ENCODE measurements around the gene ADGRG2. TPM values are rescaled to one million over a fixed set of nuclear protein-coding genes. Genes with fewer than 3 reads are reported as not detected.
"Not testable (repeated sequence)": the region's sequence is repeated elsewhere in the genome, so short reads cannot be mapped to it uniquely, and the experiment has no call there.

Gene ADGRG2
- total RNA-seq, 3 donors from 2014 or later (not counting 1 experiment from before 2014, with no cell fraction given), result not detected

DNA sequence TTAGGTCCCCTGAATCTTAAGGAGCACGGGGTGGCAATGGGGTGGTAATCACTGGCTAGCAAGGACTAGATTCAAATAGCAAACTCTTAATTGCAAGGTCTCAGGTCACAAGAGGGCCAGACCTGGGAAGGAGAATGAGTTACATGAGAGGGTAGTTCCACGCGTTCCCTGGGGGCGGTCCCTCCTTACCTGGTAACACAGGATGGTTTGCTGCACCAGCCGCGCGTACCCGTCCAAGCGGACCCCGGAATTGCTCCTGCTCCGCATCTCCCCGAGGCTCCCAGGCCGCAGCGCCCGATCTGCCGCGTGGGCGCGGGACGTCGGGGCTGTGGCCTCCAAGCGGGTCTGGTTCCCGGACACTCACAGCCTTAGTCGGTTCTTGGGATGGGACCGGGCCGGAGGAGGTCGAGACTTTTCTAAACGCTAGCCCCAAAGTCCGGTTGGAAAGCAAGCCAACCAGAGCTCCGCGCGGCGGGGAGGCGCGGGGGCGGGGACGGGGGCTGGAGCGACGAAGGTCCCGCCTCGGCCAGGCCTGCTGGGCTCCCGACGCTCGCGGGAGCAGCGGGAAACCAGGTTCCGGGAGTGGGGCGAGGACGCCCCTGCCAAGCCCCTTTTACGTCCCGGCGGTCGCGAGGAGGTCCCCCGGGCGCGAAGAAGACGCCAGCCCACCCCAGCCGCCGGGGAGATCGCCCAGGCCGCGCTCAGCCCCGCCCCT, 138.4 kb downstream of the ADGRG2 start, which contains the start of gene PHKA2:
Gene PHKA2, minus strand, starts transcription at position 449 of the 715 bp plus-strand sequence. Its CDS starts 182 bp downstream, at position 267.
- H3K27me3 Mint-ChIP-seq (ENCODE audit: low read depth in 2 of 2), result no peaks in the 10 kb centered on the region
- peak within 1 kb of the TSS; percentile 80 for H3K4me3 Mint-ChIP-seq
- peak in 1 of 2 donors; percentile 44 for DNase-seq
- H3K9me3 Mint-ChIP-seq, result no peaks in the 10 kb centered on the region
- Histone ChIP-seq H3K9me3 (ENCODE audit: control insufficient read depth, insufficient read depth, low read length) (no peaks in the 10 kb centered on the region), H3K4me3 (ENCODE audit: low read length) (peak within 1 kb of the TSS; percentile 90), H3K4me1 (ENCODE audit: control insufficient read depth, insufficient read depth, low read length) (peaks cover 7% of the 10 kb centered on the region), H3K27me3 (ENCODE audit: control insufficient read depth, insufficient read depth, low read length) (no peaks in the 10 kb centered on the region), H3K27ac (ENCODE audit: low read length) (peak within 1 kb of the TSS; percentile 97), H3K36me3 (ENCODE audit: control insufficient read depth, insufficient read depth, low read length) (no peaks in the 10 kb centered on the region)
- intact Hi-C loops (cut with micrococcal nuclease), result no loop called here
- peak within 1 kb of the TSS; percentile 85 to 87 for H3K27ac Mint-ChIP-seq
- peaks cover 13 to 14% of the 10 kb centered on the region in 2 donors for H3K4me1 Mint-ChIP-seq
- 0% methylated on average over 64 of the region's 64 CpGs for WGBS (ENCODE audit: insufficient coverage)
- TF ChIP-seq, protein P1, sequence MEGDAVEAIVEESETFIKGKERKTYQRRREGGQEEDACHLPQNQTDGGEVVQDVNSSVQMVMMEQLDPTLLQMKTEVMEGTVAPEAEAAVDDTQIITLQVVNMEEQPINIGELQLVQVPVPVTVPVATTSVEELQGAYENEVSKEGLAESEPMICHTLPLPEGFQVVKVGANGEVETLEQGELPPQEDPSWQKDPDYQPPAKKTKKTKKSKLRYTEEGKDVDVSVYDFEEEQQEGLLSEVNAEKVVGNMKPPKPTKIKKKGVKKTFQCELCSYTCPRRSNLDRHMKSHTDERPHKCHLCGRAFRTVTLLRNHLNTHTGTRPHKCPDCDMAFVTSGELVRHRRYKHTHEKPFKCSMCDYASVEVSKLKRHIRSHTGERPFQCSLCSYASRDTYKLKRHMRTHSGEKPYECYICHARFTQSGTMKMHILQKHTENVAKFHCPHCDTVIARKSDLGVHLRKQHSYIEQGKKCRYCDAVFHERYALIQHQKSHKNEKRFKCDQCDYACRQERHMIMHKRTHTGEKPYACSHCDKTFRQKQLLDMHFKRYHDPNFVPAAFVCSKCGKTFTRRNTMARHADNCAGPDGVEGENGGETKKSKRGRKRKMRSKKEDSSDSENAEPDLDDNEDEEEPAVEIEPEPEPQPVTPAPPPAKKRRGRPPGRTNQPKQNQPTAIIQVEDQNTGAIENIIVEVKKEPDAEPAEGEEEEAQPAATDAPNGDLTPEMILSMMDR (IDR thresholded peaks at IDR 0.05), result no peak
- H3K36me3 Mint-ChIP-seq, result no peaks in the 10 kb centered on the region
- peak; percentile 26 to 45 (median 37) for ATAC-seq

DNA sequence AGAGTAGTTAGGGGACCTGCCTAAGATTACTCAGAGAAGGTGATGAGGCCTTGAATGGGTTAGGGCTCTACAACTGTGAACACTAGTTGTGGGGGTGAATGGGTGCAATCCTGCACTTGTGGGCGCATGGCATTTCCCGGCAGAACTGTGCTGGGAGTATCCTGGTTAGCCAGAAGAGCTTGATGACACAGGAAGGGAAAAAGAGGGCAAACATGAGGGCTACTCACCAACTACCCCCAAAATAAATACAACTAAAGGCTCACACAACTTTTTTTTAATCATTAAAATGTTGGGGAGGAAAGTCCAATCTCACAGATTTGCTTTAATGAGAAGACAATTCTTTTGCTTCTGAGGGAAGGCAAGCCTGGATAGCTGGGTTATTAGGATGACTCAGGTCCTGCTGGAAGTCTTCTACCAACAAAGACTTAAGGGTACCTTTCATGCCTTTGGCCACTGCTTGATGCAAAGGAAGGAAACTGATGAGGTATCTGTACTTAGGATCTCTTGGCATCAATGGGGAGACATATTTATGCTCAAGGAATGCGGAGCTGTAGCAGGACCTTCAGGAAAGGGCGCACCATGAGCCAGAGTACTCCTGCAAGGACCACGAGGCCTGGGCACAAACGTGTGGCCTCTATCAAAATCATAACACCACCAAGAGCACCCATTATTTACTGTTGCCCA, 141.0 kb downstream of the ADGRG2 start:
- no peak overlapping the region for H3K27ac ChIP-seq (ENCODE audit: low read length)
- Mint-ChIP-seq H3K36me3 (no peaks in the 10 kb centered on the region), H3K9me3 (no peaks in the 10 kb centered on the region), H3K27ac (no peak overlapping the region), H3K27me3 (ENCODE audit: low read depth in 2 of 2) (no peaks in the 10 kb centered on the region), H3K4me1 (peaks cover 13 to 14% of the 10 kb centered on the region in 2 donors), H3K4me3 (no peak overlapping the region)
- peaks cover 7% of the 10 kb centered on the region for H3K4me1 ChIP-seq (ENCODE audit: control insufficient read depth, insufficient read depth, low read length)
- no peaks in the 10 kb centered on the region for H3K36me3 ChIP-seq (ENCODE audit: control insufficient read depth, insufficient read depth, low read length)
- no peak for DNase-seq
- WGBS (ENCODE audit: insufficient coverage), result 92% methylated on average over 6 of the region's 6 CpGs
- ATAC-seq, result no peak
- intact Hi-C loops (cut with micrococcal nuclease), result no loop called here
- no peak overlapping the region for H3K4me3 ChIP-seq (ENCODE audit: low read length)
- H3K27me3 ChIP-seq (ENCODE audit: control insufficient read depth, insufficient read depth, low read length), result no peaks in the 10 kb centered on the region
- no peaks in the 10 kb centered on the region for H3K9me3 ChIP-seq (ENCODE audit: control insufficient read depth, insufficient read depth, low read length)
- TF ChIP-seq, protein P1 (IDR thresholded peaks at IDR 0.05), result no peak

DNA sequence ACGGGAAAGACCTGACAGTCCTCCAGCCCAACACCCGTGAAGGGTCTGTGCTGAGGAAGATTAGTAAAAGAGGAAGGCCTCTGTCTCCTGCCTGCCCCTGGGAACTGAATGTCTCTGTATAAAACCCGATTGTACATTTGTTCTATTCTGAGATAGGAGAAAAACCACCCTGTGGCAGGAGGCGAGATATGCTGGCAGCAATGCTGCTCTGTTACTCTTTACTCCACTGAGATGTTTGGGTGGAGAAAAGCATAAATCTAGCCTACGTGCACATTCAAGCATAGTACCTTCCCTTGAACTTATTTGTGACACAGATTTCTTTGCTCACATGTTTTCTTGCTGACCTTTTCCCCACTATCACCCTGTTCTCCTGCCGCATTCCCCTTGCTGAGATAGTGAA, 142.0 kb downstream of the ADGRG2 start:
- H3K27ac ChIP-seq (ENCODE audit: low read length); H3K36me3 ChIP-seq (ENCODE audit: control insufficient read depth, insufficient read depth, low read length); H3K4me3 ChIP-seq (ENCODE audit: low read length); H3K27ac Mint-ChIP-seq; ATAC-seq; H3K9me3 ChIP-seq (ENCODE audit: control insufficient read depth, insufficient read depth, low read length); H3K27me3 ChIP-seq (ENCODE audit: control insufficient read depth, insufficient read depth, low read length); H3K36me3 Mint-ChIP-seq; H3K9me3 Mint-ChIP-seq; H3K4me1 ChIP-seq (ENCODE audit: control insufficient read depth, insufficient read depth, low read length); H3K4me3 Mint-ChIP-seq; intact Hi-C loops (cut with micrococcal nuclease); H3K27me3 Mint-ChIP-seq (ENCODE audit: low read depth in 2 of 2); DNase-seq: not testable (repeated sequence)
- 44% methylated on average over 3 of the region's 6 CpGs for WGBS (ENCODE audit: insufficient coverage)
- H3K4me1 Mint-ChIP-seq, result peaks cover 12 to 16% of the 10 kb centered on the region in 2 donors

DNA sequence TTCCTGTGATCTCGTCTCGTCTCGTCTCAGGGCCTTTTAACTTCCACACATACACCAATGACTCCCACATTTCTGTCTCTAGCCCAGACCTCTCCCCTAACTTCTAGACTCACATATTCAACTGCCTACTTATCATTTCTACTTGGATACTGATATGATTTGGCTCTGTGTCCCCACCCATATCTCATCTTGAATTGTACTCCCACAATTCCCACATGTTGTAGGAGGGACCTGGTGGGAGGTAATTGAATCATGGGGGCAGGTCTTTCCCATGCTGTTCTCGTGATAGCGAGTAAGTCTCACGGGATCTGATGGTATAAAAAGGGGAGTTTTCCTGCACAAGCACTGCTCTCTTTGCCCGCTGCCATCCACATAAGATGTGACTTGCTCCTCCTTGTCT, 147.3 kb downstream of the ADGRG2 start:
- no peaks in the 10 kb centered on the region for H3K36me3 Mint-ChIP-seq
- H3K27me3 ChIP-seq (ENCODE audit: control insufficient read depth, insufficient read depth, low read length), result no peaks in the 10 kb centered on the region
- H3K4me1 Mint-ChIP-seq, result peaks cover 6 to 19% of the 10 kb centered on the region in 2 donors
- H3K27me3 Mint-ChIP-seq (ENCODE audit: low read depth in 2 of 2), result no peaks in the 10 kb centered on the region
- H3K4me3 ChIP-seq (ENCODE audit: low read length), result no peak overlapping the region
- DNase-seq (no peak), ATAC-seq (no peak)
- intact Hi-C loops (cut with micrococcal nuclease), result no loop called here
- no peak overlapping the region for H3K27ac Mint-ChIP-seq
- no peaks in the 10 kb centered on the region for H3K9me3 Mint-ChIP-seq
- H3K9me3 ChIP-seq (ENCODE audit: control insufficient read depth, insufficient read depth, low read length), result no peaks in the 10 kb centered on the region
- H3K27ac ChIP-seq (ENCODE audit: low read length), result no peak overlapping the region
- WGBS (ENCODE audit: insufficient coverage), result over 99% methylated on average over 7 of the region's 7 CpGs
- no peak overlapping the region for H3K4me3 Mint-ChIP-seq
- TF ChIP-seq, protein P1 (IDR thresholded peaks at IDR 0.05), result no peak
- H3K4me1 ChIP-seq (ENCODE audit: control insufficient read depth, insufficient read depth, low read length), result no peaks in the 10 kb centered on the region
- no peaks in the 10 kb centered on the region for H3K36me3 ChIP-seq (ENCODE audit: control insufficient read depth, insufficient read depth, low read length)

Data from natural killer cell (primary cell).